ENCODE data around the gene SLC35E3. TPM values are rescaled to one million over a fixed set of nuclear protein-coding genes. Genes with fewer than 3 reads are reported as not detected.

Gene SLC35E3
- total and polyA plus RNA-seq, 3 donors from 2014 or later: 5.2 to 9.3 (median 7.1) TPM

DNA sequence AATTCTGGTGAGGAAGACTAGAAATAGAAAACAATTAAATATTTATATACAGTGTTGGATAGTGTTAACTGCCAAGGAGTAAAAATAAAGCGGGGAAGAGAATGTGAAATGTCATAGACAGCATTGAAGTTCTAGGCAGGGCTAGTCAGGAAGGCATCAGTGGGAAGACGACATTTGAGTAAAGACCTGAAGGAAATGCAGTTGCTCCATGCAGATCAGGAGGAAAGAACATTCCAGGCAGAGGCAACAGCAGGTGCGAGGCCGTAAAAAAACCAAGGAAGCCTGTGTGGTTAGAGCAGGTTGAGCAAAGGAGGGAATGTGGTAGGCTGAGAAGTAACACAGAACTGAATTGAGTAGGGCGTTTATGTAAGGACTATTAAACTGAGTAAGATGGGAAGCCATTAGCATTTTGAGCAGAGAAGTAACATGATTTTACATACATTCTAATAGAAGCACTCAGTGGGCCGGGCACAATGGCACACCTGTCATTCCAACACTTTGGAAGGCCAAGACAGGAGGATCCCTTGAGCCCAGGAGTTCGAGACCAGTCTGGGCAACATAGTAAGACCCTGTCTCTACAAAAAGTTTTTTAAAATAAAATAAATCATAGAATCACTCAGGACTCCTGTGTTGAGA lies 14.9 kb downstream of the SLC35E3 start:
- no peaks in the 10 kb centered on the region for H3K9me3 ChIP-seq
- 91 to 99% methylated on average over 7 of the region's 7 CpGs for WGBS, 2 donors
- H3K27ac ChIP-seq: no peak overlapping the region
- no peak for DNase-seq
- no peaks in the 10 kb centered on the region for H3K4me1 ChIP-seq
- H3K36me3 ChIP-seq (ENCODE audit: low read depth, missing control alignments): no peaks in the 10 kb centered on the region
- no peaks in the 10 kb centered on the region for H3K27me3 ChIP-seq
- TF ChIP-seq, protein P1, sequence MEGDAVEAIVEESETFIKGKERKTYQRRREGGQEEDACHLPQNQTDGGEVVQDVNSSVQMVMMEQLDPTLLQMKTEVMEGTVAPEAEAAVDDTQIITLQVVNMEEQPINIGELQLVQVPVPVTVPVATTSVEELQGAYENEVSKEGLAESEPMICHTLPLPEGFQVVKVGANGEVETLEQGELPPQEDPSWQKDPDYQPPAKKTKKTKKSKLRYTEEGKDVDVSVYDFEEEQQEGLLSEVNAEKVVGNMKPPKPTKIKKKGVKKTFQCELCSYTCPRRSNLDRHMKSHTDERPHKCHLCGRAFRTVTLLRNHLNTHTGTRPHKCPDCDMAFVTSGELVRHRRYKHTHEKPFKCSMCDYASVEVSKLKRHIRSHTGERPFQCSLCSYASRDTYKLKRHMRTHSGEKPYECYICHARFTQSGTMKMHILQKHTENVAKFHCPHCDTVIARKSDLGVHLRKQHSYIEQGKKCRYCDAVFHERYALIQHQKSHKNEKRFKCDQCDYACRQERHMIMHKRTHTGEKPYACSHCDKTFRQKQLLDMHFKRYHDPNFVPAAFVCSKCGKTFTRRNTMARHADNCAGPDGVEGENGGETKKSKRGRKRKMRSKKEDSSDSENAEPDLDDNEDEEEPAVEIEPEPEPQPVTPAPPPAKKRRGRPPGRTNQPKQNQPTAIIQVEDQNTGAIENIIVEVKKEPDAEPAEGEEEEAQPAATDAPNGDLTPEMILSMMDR (IDR thresholded peaks at IDR 0.05): no peak
- no peak for TF ChIP-seq POLR2A (IDR thresholded peaks at IDR 0.05)
- intact Hi-C loops (cut with DNase I; ENCODE audit: low total_unique reads): no loop called here
- no peak overlapping the region for H3K4me3 ChIP-seq

GRCh38 chr12:68761442-68761812 lies 15.5 kb downstream of the SLC35E3 start:
- no peak for TF ChIP-seq POLR2A (IDR thresholded peaks at IDR 0.05)
- TF ChIP-seq, protein P1 (IDR thresholded peaks at IDR 0.05): no peak
- Histone ChIP-seq H3K4me3 (no peak overlapping the region), H3K27ac (no peak overlapping the region), H3K27me3 (no peaks in the 10 kb centered on the region), H3K4me1 (no peaks in the 10 kb centered on the region), H3K9me3 (no peaks in the 10 kb centered on the region), H3K36me3 (ENCODE audit: low read depth, missing control alignments) (no peaks in the 10 kb centered on the region)
- 88 to 93% methylated on average over 3 of the region's 3 CpGs for WGBS, 2 donors
- DNase-seq: no peak
- intact Hi-C loops (cut with DNase I; ENCODE audit: low total_unique reads): no loop called here

DNA sequence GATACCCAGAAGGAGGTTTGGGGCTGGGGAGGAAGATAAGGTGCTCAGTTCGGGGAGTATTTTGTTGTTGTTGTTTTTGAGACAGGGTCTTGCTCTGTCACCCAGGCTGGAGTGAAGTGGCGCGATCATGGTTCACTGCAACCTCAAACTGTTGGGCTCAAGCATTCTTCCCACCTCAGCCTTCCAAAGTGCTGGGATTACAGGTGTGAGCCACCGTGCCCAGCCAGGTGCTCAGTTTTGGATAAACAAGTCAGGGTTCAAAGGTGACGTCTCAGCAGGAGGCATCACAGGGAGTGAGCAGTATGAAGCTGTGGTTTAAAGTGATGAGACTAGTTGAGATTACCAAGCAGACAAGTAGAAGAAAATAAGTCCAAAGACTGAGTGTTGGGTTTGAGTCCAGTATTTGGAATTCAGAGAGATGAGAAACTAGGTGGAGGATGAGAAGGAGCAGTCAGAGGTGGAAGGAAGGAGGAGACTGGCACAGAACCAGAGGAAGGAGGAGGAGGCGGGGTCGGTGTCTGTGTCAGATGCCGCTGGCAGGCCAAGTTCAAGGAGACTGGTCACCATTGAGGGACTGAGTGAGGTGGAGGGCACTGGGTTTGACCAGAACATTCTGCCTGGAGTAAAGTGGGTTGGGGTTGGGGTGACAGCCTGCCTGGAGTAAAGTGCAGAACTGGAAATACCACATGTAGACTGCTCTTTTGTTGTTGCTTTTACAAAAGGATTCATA lies 16.1 kb downstream of the SLC35E3 start:
- 87 to 89% methylated on average over 8 of the region's 8 CpGs for WGBS, 2 donors
- TF ChIP-seq POLR2A (IDR thresholded peaks at IDR 0.05): no peak
- TF ChIP-seq, protein P1 (IDR thresholded peaks at IDR 0.05): no peak
- no peak for DNase-seq
- Histone ChIP-seq H3K27ac (no peak overlapping the region), H3K4me1 (no peaks in the 10 kb centered on the region), H3K4me3 (no peak overlapping the region), H3K27me3 (no peaks in the 10 kb centered on the region), H3K36me3 (ENCODE audit: low read depth, missing control alignments) (no peaks in the 10 kb centered on the region), H3K9me3 (no peaks in the 10 kb centered on the region)
- intact Hi-C loops (cut with DNase I; ENCODE audit: low total_unique reads): no loop called here

GRCh38 chr12:68762691-68763090 lies 16.7 kb downstream of the SLC35E3 start:
- H3K4me3 ChIP-seq: no peak overlapping the region
- 87 to 98% methylated on average over 3 of the region's 3 CpGs for WGBS, 2 donors
- no peak for DNase-seq
- TF ChIP-seq, protein P1 (IDR thresholded peaks at IDR 0.05): no peak
- intact Hi-C loops (cut with DNase I; ENCODE audit: low total_unique reads): no loop called here
- H3K36me3 ChIP-seq (ENCODE audit: low read depth, missing control alignments): no peaks in the 10 kb centered on the region
- H3K27ac ChIP-seq: no peak overlapping the region
- no peaks in the 10 kb centered on the region for H3K4me1 ChIP-seq
- H3K27me3 ChIP-seq: no peaks in the 10 kb centered on the region
- H3K9me3 ChIP-seq: no peaks in the 10 kb centered on the region

- no peak for TF ChIP-seq POLR2A (IDR thresholded peaks at IDR 0.05)
- TF ChIP-seq, protein P1 (IDR thresholded peaks at IDR 0.05): no peak
- H3K36me3 ChIP-seq (ENCODE audit: low read depth, missing control alignments): no peaks in the 10 kb centered on the region
- H3K4me1 ChIP-seq: no peaks in the 10 kb centered on the region
- no peak for DNase-seq
- intact Hi-C loops (cut with DNase I; ENCODE audit: low total_unique reads): no loop called here
- H3K4me3 ChIP-seq: no peak overlapping the region
- no peaks in the 10 kb centered on the region for H3K9me3 ChIP-seq
- WGBS, 2 donors: 95 to 96% methylated on average over 1 of the region's 1 CpG
- H3K27me3 ChIP-seq: no peaks in the 10 kb centered on the region
- no peak overlapping the region for H3K27ac ChIP-seq
Observed at GRCh38 chr12:68765696-68766095, 19.7 kb downstream of the SLC35E3 start.

All from testis (tissue), 3 donors.